RWPE2 (cell line): ENCODE measurements around the gene ZNF471.
A peak's percentile ranks its signal among the peaks of the same experiment; 100 is the strongest.

Source experiments
- ATAC-seq: fragments of 200-7000 bp; cut with Tn5 transposase; 3 replicates; pipeline ENCODE4 v1.9.1; 2021; ENCODE audit warnings: low read depth
- DNase-seq: peaks from one replicate; pipeline ENCODE4 v3.0.0-alpha.2; 2020; ENCODE audit warnings: low spot score
- H3K27ac ChIP-seq: fragments of 450-650 bp; 2 replicates; pipeline ENCODE4 v1.5.1; 2017; ENCODE audit warnings: mild to moderate bottlenecking; ENCODE audit not compliant: poor library complexity, severe bottlenecking
- H3K27me3 ChIP-seq: fragments of 250-450 bp; sonication (Bioruptor Pico); 2 replicates; pipeline ENCODE4 v1.5.1; 2021; ENCODE audit warnings: mild to moderate bottlenecking, moderate library complexity; ENCODE audit not compliant: insufficient read depth, poor library complexity, severe bottlenecking
- H3K36me3 ChIP-seq: fragments of 250-450 bp; sonication (Bioruptor Pico); 2 replicates; pipeline ENCODE4 v1.5.1; 2020; ENCODE audit warnings: low read depth, mild to moderate bottlenecking, moderate library complexity
- H3K4me1 ChIP-seq: fragments of 250-450 bp; sonication (Bioruptor Pico); 2 replicates; pipeline ENCODE4 v1.5.1; 2021; ENCODE audit warnings: mild to moderate bottlenecking, moderate library complexity; ENCODE audit not compliant: insufficient read depth, poor library complexity, severe bottlenecking
- H3K4me3 ChIP-seq: fragments of 250-450 bp; sonication (Bioruptor Pico); 2 replicates; pipeline ENCODE4 v1.5.1; 2021; ENCODE audit warnings: mild to moderate bottlenecking, moderate library complexity; ENCODE audit not compliant: severe bottlenecking
- H3K9me3 ChIP-seq: fragments of 250-450 bp; sonication (Bioruptor Pico); 2 replicates; pipeline ENCODE4 v1.5.1; 2021; ENCODE audit warnings: mild to moderate bottlenecking, moderate library complexity; ENCODE audit not compliant: severe bottlenecking
- TF ChIP-seq, protein P1 (sequence below): fragments of 450-650 bp; IDR thresholded peaks from one replicate; pipeline ENCODE4 v1.5.1; 2017; ENCODE audit warnings: mild to moderate bottlenecking, moderate library complexity; ENCODE audit not compliant: poor library complexity, severe bottlenecking

The ZNF471 gene

GRCh38 chr19:56537442-56537841 is 29.8 kb downstream of the ZNF471 start:
- Histone ChIP-seq H3K4me3 (no peak overlapping the region), H3K4me1 (no peaks in the 10 kb centered on the region), H3K9me3 (peaks cover 8% of the 10 kb centered on the region), H3K27ac (no peak overlapping the region), H3K27me3 (no peaks in the 10 kb centered on the region), H3K36me3 (no peaks in the 10 kb centered on the region)
- DNase-seq = no peak
- TF ChIP-seq, protein P1, sequence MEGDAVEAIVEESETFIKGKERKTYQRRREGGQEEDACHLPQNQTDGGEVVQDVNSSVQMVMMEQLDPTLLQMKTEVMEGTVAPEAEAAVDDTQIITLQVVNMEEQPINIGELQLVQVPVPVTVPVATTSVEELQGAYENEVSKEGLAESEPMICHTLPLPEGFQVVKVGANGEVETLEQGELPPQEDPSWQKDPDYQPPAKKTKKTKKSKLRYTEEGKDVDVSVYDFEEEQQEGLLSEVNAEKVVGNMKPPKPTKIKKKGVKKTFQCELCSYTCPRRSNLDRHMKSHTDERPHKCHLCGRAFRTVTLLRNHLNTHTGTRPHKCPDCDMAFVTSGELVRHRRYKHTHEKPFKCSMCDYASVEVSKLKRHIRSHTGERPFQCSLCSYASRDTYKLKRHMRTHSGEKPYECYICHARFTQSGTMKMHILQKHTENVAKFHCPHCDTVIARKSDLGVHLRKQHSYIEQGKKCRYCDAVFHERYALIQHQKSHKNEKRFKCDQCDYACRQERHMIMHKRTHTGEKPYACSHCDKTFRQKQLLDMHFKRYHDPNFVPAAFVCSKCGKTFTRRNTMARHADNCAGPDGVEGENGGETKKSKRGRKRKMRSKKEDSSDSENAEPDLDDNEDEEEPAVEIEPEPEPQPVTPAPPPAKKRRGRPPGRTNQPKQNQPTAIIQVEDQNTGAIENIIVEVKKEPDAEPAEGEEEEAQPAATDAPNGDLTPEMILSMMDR = no peak
- no peak for ATAC-seq

DNA sequence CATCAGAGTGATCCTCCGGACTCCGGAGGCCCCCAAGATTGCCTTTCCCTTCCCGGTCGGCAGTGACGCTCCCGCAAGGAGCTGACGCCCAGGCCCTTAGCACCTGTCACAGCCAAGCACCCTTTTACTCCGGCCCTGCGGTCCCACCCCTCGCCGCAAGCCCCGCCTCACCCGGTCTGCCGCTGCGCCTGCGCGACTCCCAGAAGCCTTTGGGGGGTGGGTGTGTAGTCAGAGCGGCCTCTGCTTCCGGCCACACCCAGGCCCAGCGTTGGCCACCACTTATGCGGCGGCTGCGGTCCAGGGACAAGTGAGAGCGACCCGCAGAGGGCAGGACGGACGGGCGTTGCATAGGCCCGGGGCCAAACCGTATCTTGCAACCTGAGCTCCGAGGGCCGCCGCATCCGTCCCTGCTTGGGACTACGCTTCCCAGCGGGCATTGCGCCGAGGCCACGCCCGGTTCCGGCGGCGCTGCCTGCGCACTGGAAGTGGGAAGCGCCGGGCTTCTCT is 30.7 kb downstream of the ZNF471 start:
- Histone ChIP-seq H3K4me1 (no peaks in the 10 kb centered on the region), H3K36me3 (0 out of 2 replicates have a peak, but pooled peaks cover 4% of the 10 kb centered on the region), H3K9me3 (peaks cover 8% of the 10 kb centered on the region), H3K27ac (peak overlapping the region; percentile 75), H3K4me3 (peak overlapping the region; percentile 60), H3K27me3 (no peaks in the 10 kb centered on the region)
- TF ChIP-seq, protein P1 = no peak
- ATAC-seq = peak; percentile 90
- peak; percentile 77 for DNase-seq

DNA sequence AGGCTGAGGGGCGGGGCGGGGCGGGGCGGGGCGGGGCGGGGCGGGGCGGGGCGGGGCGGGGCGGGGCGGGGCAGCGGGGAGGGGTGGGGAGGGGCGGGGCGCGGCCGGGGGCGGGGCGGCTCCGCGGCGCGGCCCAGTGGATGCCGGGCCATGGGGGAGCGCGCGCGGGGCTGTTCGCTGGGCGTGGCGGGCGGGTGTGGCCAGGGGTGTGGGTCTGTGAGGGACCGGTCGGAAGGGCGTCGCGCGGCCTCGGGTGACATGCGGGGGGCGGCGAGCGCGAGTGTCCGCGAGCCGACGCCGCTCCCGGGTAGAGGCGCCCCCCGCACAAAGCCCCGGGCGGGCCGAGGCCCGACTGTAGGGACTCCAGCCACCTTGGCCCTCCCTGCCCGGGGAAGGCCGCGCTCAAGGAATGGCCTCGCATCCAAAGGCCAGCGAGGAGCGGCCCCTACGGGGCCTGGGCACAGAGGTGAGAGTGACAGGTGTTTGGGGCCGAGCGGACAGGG is 31.2 kb downstream of the ZNF471 start, which contains the start of gene ZFP28:
Gene ZFP28 (plus strand): TSS at position 188 of the 503 bp plus-strand sequence. CDS start 71 bp downstream, at position 259.
- ATAC-seq (peak; percentile 71), DNase-seq (peak; percentile 66)
- H3K4me3 ChIP-seq = peak within 1 kb of the TSS; percentile 60
- H3K4me1 ChIP-seq = no peaks in the 10 kb centered on the region
- peaks cover 13% of the 10 kb centered on the region for H3K9me3 ChIP-seq
- peak within 1 kb of the TSS; percentile 75 for H3K27ac ChIP-seq
- no peaks in the 10 kb centered on the region for H3K27me3 ChIP-seq
- H3K36me3 ChIP-seq = peaks cover 9% of the 10 kb centered on the region; the same call in 1 of the 2 replicates
- TF ChIP-seq, protein P1 = no peak

- Histone ChIP-seq H3K4me1 (no peaks in the 10 kb centered on the region), H3K36me3 (peaks cover 20% of the 10 kb centered on the region), H3K4me3 (no peak overlapping the region), H3K27ac (no peak overlapping the region), H3K27me3 (no peaks in the 10 kb centered on the region), H3K9me3 (peaks cover 17% of the 10 kb centered on the region)
- no peak for DNase-seq
- ATAC-seq = no peak
- TF ChIP-seq, protein P1 = no peak
Measured at GRCh38 chr19:56543776-56544175, 36.1 kb downstream of the ZNF471 start.

- Histone ChIP-seq H3K4me3 (no peak overlapping the region), H3K4me1 (no peaks in the 10 kb centered on the region), H3K27ac (no peak overlapping the region), H3K27me3 (no peaks in the 10 kb centered on the region), H3K9me3 (peaks cover 23% of the 10 kb centered on the region), H3K36me3 (peaks cover 43% of the 10 kb centered on the region)
- no peak for DNase-seq
- TF ChIP-seq, protein P1 = no peak
- no peak for ATAC-seq
Measured at GRCh38 chr19:56547535-56547934, 39.9 kb downstream of the ZNF471 start.
